Aorta (tissue), 5 donors: Measurements from ENCODE around the gene EFHC1. TPM values are rescaled to one million over a fixed set of nuclear protein-coding genes. Genes with fewer than 3 reads are reported as not detected.
"Not testable (repeated sequence)": the region's sequence is repeated elsewhere in the genome, so short reads cannot be mapped to it uniquely, and the experiment has no call there.

Experiments used
- ATAC-seq: fragments of 200-7000 bp; cut with Tn5 transposase; one replicate; pipeline ENCODE4 v1.9.1; 2022; ENCODE audit warnings: moderate library complexity; ENCODE audit not compliant: low FRiP score
- DNase-seq, 2 donors: peaks; one replicate each; pipeline ENCODE4 v3.0.0-alpha.2; 2020
- H3K27ac ChIP-seq, 2 donors: one replicate each; pipeline ENCODE4 v1.5.1; 2013; ENCODE audit warnings: low read length in 2 of 2, mild to moderate bottlenecking in 2 of 2, moderate library complexity in 2 of 2, control low read depth in 1 of 2, inconsistent platforms in 1 of 2, low read depth in 1 of 2
- H3K27me3 ChIP-seq, 2 donors: one replicate each; pipeline ENCODE4 v1.6.1; 2013; ENCODE audit warnings: control low read depth in 1 of 2, low read length in 1 of 2, mild to moderate bottlenecking in 1 of 2, moderate library complexity in 1 of 2; ENCODE audit not compliant: insufficient read depth in 2 of 2, control insufficient read depth in 1 of 2
- H3K36me3 ChIP-seq, 2 donors: one replicate each; pipeline ENCODE4 v1.6.1; 2013; ENCODE audit warnings: control low read depth in 1 of 2, low read length in 1 of 2, mild to moderate bottlenecking in 1 of 2; ENCODE audit not compliant: insufficient read depth in 2 of 2, control insufficient read depth in 1 of 2
- H3K4me1 ChIP-seq, 2 donors: one replicate each; pipeline ENCODE4 v1.6.1; 2013; ENCODE audit warnings: low read length in 2 of 2, control low read depth in 1 of 2, mild to moderate bottlenecking in 1 of 2, moderate library complexity in 1 of 2; ENCODE audit not compliant: insufficient read depth in 2 of 2, control insufficient read depth in 1 of 2
- H3K4me3 ChIP-seq, 2 donors: one replicate each; pipeline ENCODE4 v1.5.1; 2013; ENCODE audit warnings: low read length in 2 of 2, control low read depth in 1 of 2, mild to moderate bottlenecking in 1 of 2
- H3K9me3 ChIP-seq: one replicate; pipeline ENCODE4 v1.6.1; 2013; ENCODE audit warnings: mild to moderate bottlenecking, low read length; ENCODE audit not compliant: control insufficient read depth
- WGBS, 2 donors: extraction: QIAGEN DNeasy Blood & Tissue Kit; methylation state at CpG; one replicate each; pipeline ENCODE4 v1.1.7; 2013; 5-methylcytosine and 5-hydroxymethylcytosine counted together
- intact Hi-C, 2 donors: fragments of 100-400 bp; cut with DNase I; formaldehyde crosslinking; loops; one replicate each; pipeline versions ENCODE4 v1.14.2 to v1.15.0; 2022
- polyA plus RNA-seq, 2 donors: library from polyadenylated mRNA; stranded (reverse); fragments of 200-250 nt; gene quantifications; one replicate each; pipeline ENCODE4 v1.2.3, GENCODE V29; 2013
- total RNA-seq, 2 donors: library from RNA; stranded (reverse); fragmentation: NEBNext Ultra II Directional; extraction: Animal tissue kit (Norgen Biotek cat#: 25700); gene quantifications; one replicate each; pipeline ENCODE4 v1.2.1, GENCODE V29; 2021
- donor health status: healthy with polysubstance abuse.
- donor health status: Bipolar disorder and iron deficiency.
- donor health status: DM: no; HTN: no; CAD: no.
- donor health status: DM: no; HTN: no; CAD: no.
- donor health status: DM: yes; HTN: yes; CAD: no.

EFHC1 gene
- total and polyA plus RNA-seq, 4 donors: 3.0 to 51.5 (median 21.1) TPM

DNA sequence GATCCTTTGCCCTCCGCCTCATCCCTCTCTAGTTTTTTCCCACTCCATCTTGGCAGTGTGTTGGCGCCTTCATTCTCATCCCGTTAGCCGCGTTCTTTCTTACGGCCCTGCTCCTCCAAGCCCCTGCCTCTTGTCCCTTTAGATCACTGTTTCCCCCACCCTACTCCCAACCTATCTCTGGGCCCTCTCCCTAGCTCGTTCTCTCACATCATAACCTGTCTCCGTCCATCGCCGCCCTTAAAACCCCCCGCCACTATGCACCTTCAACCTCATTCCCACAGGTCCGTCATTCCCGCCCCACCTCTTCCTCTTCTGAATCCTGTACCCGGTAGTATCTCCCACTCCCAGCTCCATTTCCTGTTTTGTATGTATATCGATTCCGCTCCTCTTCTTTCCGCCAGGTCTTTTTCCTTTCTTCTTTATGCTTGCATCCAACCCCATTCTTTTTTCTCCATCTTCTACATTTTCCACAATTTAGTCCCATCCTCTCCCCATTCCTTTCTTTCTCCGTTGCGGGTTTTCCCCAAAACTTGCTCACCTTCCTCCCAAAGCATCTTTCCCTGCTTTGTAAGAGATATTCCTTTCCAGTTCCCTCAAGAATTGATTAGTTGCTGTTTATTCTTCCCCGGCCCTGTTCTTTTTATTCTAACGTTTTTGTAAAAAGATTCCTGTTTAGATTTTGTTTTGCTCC is 671 bp downstream of the EFHC1 start:
- peak overlapping the region; percentile 10 to 61 for H3K4me3 ChIP-seq
- no peaks in the 10 kb centered on the region for H3K27me3 ChIP-seq
- no peaks in the 10 kb centered on the region for H3K36me3 ChIP-seq
- H3K27ac ChIP-seq: peak overlapping the region in 1 of 2 donors; percentile 4
- DNase-seq (no peak), ATAC-seq (peak; percentile 10)
- no peaks in the 10 kb centered on the region for H3K9me3 ChIP-seq
- H3K4me1 ChIP-seq: peaks cover 0 to 5% of the 10 kb centered on the region in 2 donors
- whole genome bisulfite sequencing, 2 donors: 6% methylated on average over 21 of the region's 21 CpGs
- intact Hi-C loops: loop anchor here (2.0 to 10.0 kb wide), 6 partner anchors 76 to 576 kb away; partner anchors contain the start of genes GSTA4 (in 2 of the 2) and TRAM2 (in 1 of the 2)

DNA sequence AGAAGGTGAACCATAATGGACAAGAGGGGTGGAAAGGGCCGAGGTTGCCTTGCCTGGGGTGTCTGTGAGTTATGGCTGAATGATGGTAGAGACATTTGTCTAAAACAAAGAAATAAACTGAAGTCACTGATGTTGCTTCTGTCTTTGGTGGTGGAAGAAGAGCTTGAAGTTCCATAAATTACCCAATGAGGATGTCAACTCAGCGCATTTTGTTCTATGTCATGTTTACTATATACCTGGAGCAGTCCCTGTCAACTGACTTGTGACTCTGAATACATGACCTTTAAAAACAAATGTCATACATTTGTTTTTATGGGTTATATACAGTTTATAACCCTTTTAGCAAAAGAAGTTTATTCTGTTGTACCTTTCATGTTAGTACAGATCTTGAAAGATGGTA is 2.0 kb downstream of the EFHC1 start:
- DNase-seq: no peak
- no peak for ATAC-seq
- H3K9me3 ChIP-seq: no peaks in the 10 kb centered on the region
- no peaks in the 10 kb centered on the region for H3K36me3 ChIP-seq
- no peak overlapping the region for H3K27ac ChIP-seq
- no peaks in the 10 kb centered on the region for H3K27me3 ChIP-seq
- intact Hi-C loops: loop anchor here (5.0 to 10.0 kb wide), 5 partner anchors 75 to 575 kb away; partner anchors contain the start of gene GSTA4 (in 2 of the 2)
- H3K4me1 ChIP-seq: peaks cover 0 to 5% of the 10 kb centered on the region in 2 donors
- H3K4me3 ChIP-seq: no peak overlapping the region
- 96 to 98% methylated on average over 2 of the region's 2 CpGs for WGBS, 2 donors

DNA sequence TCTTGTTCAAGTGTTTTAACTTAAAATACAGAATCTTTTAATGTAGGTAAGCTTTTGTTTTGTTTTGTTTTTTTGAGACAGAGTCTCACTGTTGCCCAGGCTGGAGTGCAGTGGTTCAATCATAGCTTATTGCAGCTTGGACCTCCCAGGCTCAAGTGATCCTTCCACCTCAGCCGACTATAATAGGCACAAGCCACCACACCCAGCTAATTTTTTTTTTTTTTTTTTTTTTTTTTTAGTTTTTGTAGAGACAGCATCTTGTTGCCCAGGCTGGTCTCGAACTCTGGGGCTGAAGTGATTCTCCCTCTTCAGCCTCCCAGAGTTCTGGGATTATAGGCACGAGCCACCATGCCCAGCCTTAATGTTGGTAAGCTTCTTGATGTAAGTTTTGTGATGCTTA is 3.3 kb downstream of the EFHC1 start:
- peak overlapping the region; percentile 11 to 67 for H3K27ac ChIP-seq
- no peak for DNase-seq
- peaks cover 0 to 5% of the 10 kb centered on the region in 2 donors for H3K4me1 ChIP-seq
- no peak for ATAC-seq
- H3K9me3 ChIP-seq: no peaks in the 10 kb centered on the region
- no peak overlapping the region for H3K4me3 ChIP-seq
- 34% methylated on average over 3 of the region's 3 CpGs for WGBS, 2 donors
- H3K36me3 ChIP-seq: no peaks in the 10 kb centered on the region
- intact Hi-C loops: loop anchor here (5.0 to 10.0 kb wide), 5 partner anchors 74 to 574 kb away; partner anchors contain the start of gene GSTA4 (in 2 of the 2)
- no peaks in the 10 kb centered on the region for H3K27me3 ChIP-seq

DNA sequence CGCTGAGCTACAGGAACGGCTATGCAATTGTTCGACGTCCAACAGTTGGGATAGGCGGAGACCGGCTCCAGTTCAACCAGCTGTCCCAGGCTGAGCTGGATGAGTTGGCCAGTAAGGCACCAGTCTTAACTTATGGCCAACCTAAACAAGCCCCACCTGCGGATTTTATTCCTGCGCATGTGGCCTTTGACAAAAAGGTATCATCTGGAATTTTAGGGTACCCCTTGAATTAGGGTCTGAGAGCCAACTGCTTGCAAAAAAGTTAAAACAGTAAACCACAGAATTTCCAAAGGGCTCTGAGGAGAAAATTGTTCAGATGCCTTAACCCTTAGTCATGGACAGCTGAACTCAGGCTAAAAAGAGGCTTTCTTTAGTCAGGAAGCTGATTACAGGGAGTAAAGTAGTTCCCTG is 3.8 kb downstream of the EFHC1 start:
- Histone ChIP-seq H3K27me3 (no peaks in the 10 kb centered on the region), H3K27ac (peak overlapping the region; percentile 11 to 94), H3K9me3 (no peaks in the 10 kb centered on the region), H3K4me1 (peaks cover 0 to 5% of the 10 kb centered on the region in 2 donors), H3K4me3 (no peak overlapping the region), H3K36me3 (no peaks in the 10 kb centered on the region)
- DNase-seq: peak in 1 of 2 donors; percentile 58
- ATAC-seq: no peak
- intact Hi-C loops: loop anchor here (5.0 to 10.0 kb wide), 5 partner anchors 73 to 573 kb away; partner anchors contain the start of gene GSTA4 (in 2 of the 2)
- WGBS, 2 donors: 7 to 12% methylated on average over 8 of the region's 8 CpGs

DNA sequence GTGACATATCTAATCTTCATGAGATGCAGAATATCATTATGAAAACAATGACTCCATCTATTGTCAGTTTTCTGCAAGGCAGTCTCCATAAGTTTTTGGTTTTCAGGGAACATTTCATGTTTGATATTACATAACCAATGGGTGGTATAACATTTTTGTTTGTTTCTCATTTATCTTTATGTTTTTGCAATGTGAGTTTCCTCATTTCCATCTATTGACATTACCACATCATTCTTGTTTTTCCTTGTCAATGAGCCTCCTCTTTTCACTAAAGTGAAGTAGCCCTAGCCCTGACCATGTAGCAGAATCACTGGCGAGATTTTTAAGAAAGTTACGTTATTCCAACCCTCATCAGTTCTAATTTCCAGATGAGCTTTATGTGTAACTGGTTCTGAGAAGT is 4.4 kb downstream of the EFHC1 start:
- H3K4me3 ChIP-seq: no peak overlapping the region
- H3K27ac ChIP-seq: peak overlapping the region; percentile 63 to 73
- H3K27me3 ChIP-seq: no peaks in the 10 kb centered on the region
- 44 to 51% methylated on average over 2 of the region's 2 CpGs for WGBS, 2 donors
- DNase-seq (no peak), ATAC-seq (no peak)
- peaks cover 0 to 5% of the 10 kb centered on the region in 2 donors for H3K4me1 ChIP-seq
- H3K9me3 ChIP-seq: no peaks in the 10 kb centered on the region
- H3K36me3 ChIP-seq: no peaks in the 10 kb centered on the region
- intact Hi-C loops: loop anchor here (5.0 to 10.0 kb wide), 5 partner anchors 73 to 573 kb away; partner anchors contain the start of gene GSTA4 (in 2 of the 2)

DNA sequence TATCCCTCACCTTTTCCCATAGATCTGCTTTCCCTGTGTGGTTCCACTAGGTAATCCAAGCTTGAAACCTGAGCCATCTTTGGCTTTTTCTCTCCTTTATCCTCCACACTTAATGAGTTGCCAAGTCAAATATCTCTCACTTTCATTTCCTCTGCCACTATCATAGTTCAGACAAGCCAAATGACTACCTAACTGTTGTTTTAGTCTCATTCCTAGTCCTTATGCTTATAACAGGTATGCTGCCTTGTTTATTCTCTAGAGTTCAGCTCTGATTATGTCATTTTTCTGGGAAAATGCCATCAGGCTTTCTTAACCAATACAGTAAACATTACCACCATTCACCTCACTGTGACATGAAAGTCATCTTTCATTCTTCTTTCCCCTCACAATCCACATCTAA is 6.5 kb downstream of the EFHC1 start:
- Histone ChIP-seq H3K27me3 (no peaks in the 10 kb centered on the region), H3K4me3 (no peak overlapping the region), H3K27ac (no peak overlapping the region), H3K36me3 (no peaks in the 10 kb centered on the region), H3K9me3 (no peaks in the 10 kb centered on the region), H3K4me1 (no peaks in the 10 kb centered on the region)
- DNase-seq (no peak), ATAC-seq (no peak)
- intact Hi-C loops: loop anchor here (5.0 to 10.0 kb wide), 2 partner anchors 56 to 568 kb away; partner anchors contain the start of gene GSTA4 (in 1 of the 2)

DNA sequence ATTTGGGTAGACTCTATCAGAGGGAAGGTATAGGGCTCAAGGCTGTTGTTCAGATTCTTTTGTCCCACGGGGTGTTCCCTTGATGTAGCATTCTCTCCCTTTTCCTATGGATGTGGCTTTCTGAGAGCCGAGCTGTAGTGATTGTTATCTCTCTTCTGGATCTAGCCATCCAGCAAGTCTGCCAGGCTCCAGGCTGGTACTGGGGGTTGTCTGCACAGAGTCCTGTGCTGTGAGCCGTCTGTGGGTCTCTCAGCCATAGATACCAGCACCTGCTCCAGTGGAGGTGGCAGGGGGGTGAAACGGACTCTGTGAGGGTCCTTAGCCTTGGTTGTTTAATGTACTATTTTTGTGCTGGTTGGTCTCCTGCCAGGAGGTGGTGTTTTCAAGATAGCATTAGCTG is 13.2 kb downstream of the EFHC1 start:
- intact Hi-C loops, H3K27ac ChIP-seq, H3K4me1 ChIP-seq, H3K9me3 ChIP-seq, H3K4me3 ChIP-seq, DNase-seq, H3K36me3 ChIP-seq, H3K27me3 ChIP-seq, ATAC-seq: not testable (repeated sequence)
- 50 to 60% methylated on average over 4 of the region's 4 CpGs for WGBS, 2 donors

DNA sequence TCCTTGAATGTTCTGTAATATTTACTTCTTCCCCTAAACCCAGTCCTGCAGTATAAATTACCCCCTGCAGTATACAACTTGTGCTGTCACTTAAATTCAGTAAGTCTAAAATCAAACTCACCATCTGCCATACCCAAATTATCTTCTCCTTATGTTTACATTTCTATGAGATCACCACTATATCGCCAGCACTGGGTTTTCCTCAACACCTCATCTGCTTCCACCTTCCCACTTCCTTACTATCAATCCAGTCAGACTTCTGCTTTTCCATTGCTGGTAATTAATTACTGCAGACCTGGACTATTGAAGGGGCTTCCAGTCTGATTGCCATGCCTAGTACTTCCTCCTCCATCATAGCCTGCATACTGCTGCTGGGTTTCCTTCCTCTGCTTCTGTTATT is 15.2 kb downstream of the EFHC1 start:
- H3K27ac ChIP-seq: no peak overlapping the region
- H3K9me3 ChIP-seq: no peaks in the 10 kb centered on the region
- no peaks in the 10 kb centered on the region for H3K4me1 ChIP-seq
- 81 to 94% methylated on average over 1 of the region's 1 CpG for WGBS, 2 donors
- no peaks in the 10 kb centered on the region for H3K27me3 ChIP-seq
- H3K4me3 ChIP-seq: no peak overlapping the region
- ATAC-seq (no peak), DNase-seq (no peak)
- peaks cover 0 to 2% of the 10 kb centered on the region in 2 donors for H3K36me3 ChIP-seq
- intact Hi-C loops: no loop called here

DNA sequence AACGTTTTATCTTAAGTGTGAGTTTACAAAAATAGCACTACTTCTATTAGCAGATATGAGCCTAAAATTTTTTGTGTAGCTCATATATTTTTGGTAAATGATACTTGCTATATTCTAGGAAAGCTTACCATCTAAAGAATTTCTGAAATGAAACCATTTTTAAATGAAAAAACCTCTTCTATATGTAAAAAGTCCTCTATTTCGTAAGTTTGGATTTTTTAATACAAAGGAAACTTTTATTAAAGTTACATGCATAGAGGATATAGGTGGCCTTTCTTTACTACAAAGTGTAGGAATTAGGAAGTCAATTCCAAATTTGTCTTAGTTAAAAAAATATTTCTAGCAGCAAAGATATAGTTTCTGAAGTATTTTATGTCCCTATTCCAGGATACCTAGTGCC is 18.8 kb downstream of the EFHC1 start:
- H3K27me3 ChIP-seq: no peaks in the 10 kb centered on the region
- WGBS, 2 donors: 62 to 63% methylated on average over 2 of the region's 2 CpGs
- no peaks in the 10 kb centered on the region for H3K9me3 ChIP-seq
- intact Hi-C loops: no loop called here
- no peak for ATAC-seq
- H3K4me1 ChIP-seq: no peaks in the 10 kb centered on the region
- H3K4me3 ChIP-seq: no peak overlapping the region
- H3K27ac ChIP-seq: no peak overlapping the region
- peaks cover 0 to 2% of the 10 kb centered on the region in 2 donors for H3K36me3 ChIP-seq
- no peak for DNase-seq
